Naive B cell (primary cell): Measurements from ENCODE around the gene POLN. TPM values are rescaled to one million over a fixed set of nuclear protein-coding genes. Genes with fewer than 3 reads are reported as not detected.
"Not testable (repeated sequence)": the region's sequence is repeated elsewhere in the genome, so short reads cannot be mapped to it uniquely, and the experiment has no call there.

ENCODE experiments used
- ATAC-seq, 2 donors: fragments of 150-1000 bp; cut with Tn5 transposase; 2 replicates each; pipeline ENCODE4 v1.10.0; 2021; ENCODE audit warnings: low read depth in 2 of 2, mild to moderate bottlenecking in 2 of 2, moderate library complexity in 2 of 2
- DNase-seq: peaks from one replicate; pipeline ENCODE4 v3.0.0; 2022
- H3K27ac Mint-ChIP-seq, 6 donors: one replicate each; pipeline ENCODE4 v1.8.0; 2020 to 2022; ENCODE audit warnings: mild to moderate bottlenecking in 6 of 6, mixed read lengths in 6 of 6, moderate library complexity in 5 of 6, inconsistent platforms in 2 of 6
- H3K27me3 Mint-ChIP-seq, 3 donors: one replicate each; pipeline ENCODE4 v1.8.0; 2021 to 2022; ENCODE audit warnings: mixed read lengths in 3 of 3, mild to moderate bottlenecking in 1 of 3
- H3K36me3 Mint-ChIP-seq, 2 donors: one replicate each; pipeline ENCODE4 v1.8.0; 2020 to 2022; ENCODE audit warnings: mixed read lengths in 2 of 2, inconsistent platforms in 1 of 2, mild to moderate bottlenecking in 1 of 2
- H3K4me1 Mint-ChIP-seq, 3 donors: one replicate each; pipeline ENCODE4 v1.8.0; 2020 to 2022; ENCODE audit warnings: mixed read lengths in 3 of 3, inconsistent platforms in 1 of 3, mild to moderate bottlenecking in 1 of 3, moderate library complexity in 1 of 3
- H3K4me3 Mint-ChIP-seq, 8 donors: one replicate each; pipeline ENCODE4 v1.8.0; 2020 to 2022; ENCODE audit warnings: mild to moderate bottlenecking in 8 of 8, mixed read lengths in 8 of 8, moderate library complexity in 8 of 8, inconsistent platforms in 2 of 8
- H3K9me3 Mint-ChIP-seq, 7 donors: one replicate each; pipeline ENCODE4 v1.8.0; 2020 to 2022; ENCODE audit warnings: mixed read lengths in 7 of 7, mild to moderate bottlenecking in 5 of 7, inconsistent platforms in 2 of 7, moderate library complexity in 1 of 7
- polyA plus RNA-seq, 6 donors: library from polyadenylated mRNA; unstranded; fragments of 300-500 nt; fragmentation: Illumina TruSeq; gene quantifications; one replicate each; pipeline ENCODE4 v1.2.3, GENCODE V29; 2021; ENCODE audit warnings: low read depth in 6 of 6

POLN gene
- polyA plus RNA-seq, 6 donors from 2014 or later, result 0.62 to 0.79 (median 0.71) TPM; not detected in 2

- no peak overlapping the region for H3K4me3 Mint-ChIP-seq
- no peak for ATAC-seq
- peaks cover 3 to 13% (median 6%) of the 10 kb centered on the region in 7 donors for H3K9me3 Mint-ChIP-seq
- H3K27ac Mint-ChIP-seq, result no peak overlapping the region
- H3K4me1 Mint-ChIP-seq, result no peaks in the 10 kb centered on the region
- no peak for DNase-seq
- H3K36me3 Mint-ChIP-seq, result peaks cover 0 to 9% of the 10 kb centered on the region in 2 donors
- no peaks in the 10 kb centered on the region for H3K27me3 Mint-ChIP-seq
These were observed 62.2 kb downstream of the POLN start for GRCh38 chr4:2179717-2180116.

GRCh38 chr4:2178986-2179385 is 62.9 kb downstream of the POLN start:
- no peak for DNase-seq
- no peak for ATAC-seq
- Mint-ChIP-seq H3K9me3 (peaks cover 3 to 13% (median 6%) of the 10 kb centered on the region in 7 donors), H3K4me1 (no peaks in the 10 kb centered on the region), H3K36me3 (peaks cover 0 to 9% of the 10 kb centered on the region in 2 donors), H3K4me3 (no peak overlapping the region), H3K27me3 (no peaks in the 10 kb centered on the region), H3K27ac (no peak overlapping the region)

DNA sequence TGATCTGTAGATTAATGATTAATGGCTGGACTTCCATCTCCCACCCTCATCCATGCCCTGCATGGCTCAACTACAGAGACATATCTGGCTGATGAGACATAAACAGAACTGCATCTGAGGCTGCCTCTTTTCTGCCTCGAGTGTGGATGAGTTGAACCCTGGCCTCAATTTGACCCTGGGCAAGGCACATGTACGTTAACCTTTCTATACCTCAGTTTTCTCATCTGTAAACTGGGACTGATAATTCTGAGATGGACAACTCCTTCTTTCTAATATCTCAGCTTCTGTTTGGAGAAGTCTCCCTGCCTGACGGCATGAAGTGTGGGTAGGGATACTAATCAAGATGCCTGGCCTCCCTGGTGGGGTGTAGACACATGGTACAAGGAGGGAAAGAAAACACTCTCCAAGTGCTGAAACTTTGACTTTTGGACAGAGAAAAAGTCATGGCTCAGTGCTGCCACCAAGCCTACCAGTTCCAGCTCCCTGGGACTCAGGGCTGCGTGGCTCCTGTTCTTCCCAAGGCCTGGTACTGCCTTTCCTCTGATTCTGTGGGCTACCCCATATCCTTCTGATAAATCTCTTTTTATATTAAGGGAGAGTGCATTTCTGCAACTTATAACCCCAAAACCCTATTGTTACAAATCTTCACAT is 64.4 kb downstream of the POLN start:
- Mint-ChIP-seq H3K27ac (no peak overlapping the region), H3K27me3 (no peaks in the 10 kb centered on the region), H3K4me1 (no peaks in the 10 kb centered on the region), H3K4me3 (no peak overlapping the region), H3K9me3 (peaks cover 2 to 8% (median 5%) of the 10 kb centered on the region in 7 donors), H3K36me3 (peaks cover 0 to 9% of the 10 kb centered on the region in 2 donors)
- DNase-seq, result no peak
- ATAC-seq, result no peak

- no peaks in the 10 kb centered on the region for H3K27me3 Mint-ChIP-seq
- DNase-seq (no peak), ATAC-seq (no peak)
- H3K36me3 Mint-ChIP-seq, result no peaks in the 10 kb centered on the region
- no peak overlapping the region for H3K27ac Mint-ChIP-seq
- H3K9me3 Mint-ChIP-seq, result no peaks in the 10 kb centered on the region
- H3K4me1 Mint-ChIP-seq, result no peaks in the 10 kb centered on the region
- H3K4me3 Mint-ChIP-seq, result no peak overlapping the region
These were observed 65.8 kb downstream of the POLN start for GRCh38 chr4:2175990-2176698.

- ATAC-seq (no peak), DNase-seq (no peak)
- H3K27me3 Mint-ChIP-seq, result no peaks in the 10 kb centered on the region
- H3K36me3 Mint-ChIP-seq, result peaks cover 0 to 6% of the 10 kb centered on the region in 2 donors
- no peaks in the 10 kb centered on the region for H3K9me3 Mint-ChIP-seq
- no peak overlapping the region for H3K27ac Mint-ChIP-seq
- H3K4me3 Mint-ChIP-seq, result no peak overlapping the region
- H3K4me1 Mint-ChIP-seq, result no peaks in the 10 kb centered on the region
These were observed 67.9 kb downstream of the POLN start for GRCh38 chr4:2174061-2174460.

- Mint-ChIP-seq H3K27me3 (no peaks in the 10 kb centered on the region), H3K4me1 (no peaks in the 10 kb centered on the region), H3K27ac (peak overlapping the region in 1 of 6 donors; percentile 2), H3K36me3 (peaks cover 0 to 6% of the 10 kb centered on the region in 2 donors), H3K4me3 (no peak overlapping the region), H3K9me3 (no peaks in the 10 kb centered on the region)
- ATAC-seq, result no peak
- DNase-seq, result no peak
These were observed 69.2 kb downstream of the POLN start for GRCh38 chr4:2172627-2173231.

- Mint-ChIP-seq H3K27me3 (no peaks in the 10 kb centered on the region), H3K4me1 (no peaks in the 10 kb centered on the region), H3K36me3 (peaks cover 0 to 6% of the 10 kb centered on the region in 2 donors), H3K27ac (no peak overlapping the region), H3K9me3 (no peaks in the 10 kb centered on the region), H3K4me3 (no peak overlapping the region)
- no peak for ATAC-seq
- no peak for DNase-seq
These were observed 69.8 kb downstream of the POLN start for GRCh38 chr4:2172161-2172560.

DNA sequence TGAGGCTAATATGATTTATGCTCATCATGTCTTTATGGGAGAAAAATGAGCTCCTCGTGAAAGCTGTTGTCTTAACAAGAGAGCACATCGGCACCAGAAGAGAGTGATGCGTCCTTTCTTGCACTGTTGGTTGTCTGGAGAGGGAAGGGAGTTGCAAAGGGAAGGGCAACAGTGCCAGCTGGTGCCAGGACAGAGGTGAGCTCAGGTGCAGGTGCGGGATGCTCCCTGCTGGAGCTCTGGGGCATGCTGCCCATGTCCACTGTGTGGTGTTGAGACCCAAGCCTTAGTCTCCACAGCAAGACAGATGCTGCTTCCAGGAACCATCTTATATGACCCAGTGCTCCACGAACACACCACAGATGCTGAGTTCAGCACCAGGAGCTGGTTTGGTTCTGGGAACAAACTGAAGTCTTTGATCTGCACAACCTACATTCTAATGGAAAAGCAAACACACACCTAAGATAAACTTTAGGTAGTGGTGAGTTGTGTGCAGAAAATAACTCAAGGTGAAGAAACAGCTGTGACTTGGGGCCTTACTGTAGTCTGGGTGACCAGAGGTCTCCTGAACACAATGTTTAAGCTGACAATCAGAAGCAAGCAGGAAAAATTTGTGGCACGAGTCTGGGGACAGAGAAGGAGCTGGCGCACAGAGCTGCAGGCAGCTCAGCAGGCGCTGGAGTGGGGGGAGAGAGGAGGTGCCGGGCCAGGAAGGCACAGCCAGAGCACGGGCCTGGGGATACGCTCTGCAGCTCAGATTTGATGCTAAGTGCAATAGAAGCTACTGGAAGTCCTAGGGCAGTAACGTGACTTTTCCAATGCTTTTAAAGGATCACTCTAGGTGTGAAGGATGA is 73.2 kb downstream of the POLN start:
- H3K4me1 Mint-ChIP-seq, result no peaks in the 10 kb centered on the region
- DNase-seq (no peak), ATAC-seq (no peak)
- H3K36me3 Mint-ChIP-seq, result peaks cover 0 to 15% of the 10 kb centered on the region in 2 donors
- no peak overlapping the region for H3K27ac Mint-ChIP-seq
- H3K4me3 Mint-ChIP-seq, result no peak overlapping the region
- no peaks in the 10 kb centered on the region for H3K9me3 Mint-ChIP-seq
- H3K27me3 Mint-ChIP-seq, result no peaks in the 10 kb centered on the region

DNA sequence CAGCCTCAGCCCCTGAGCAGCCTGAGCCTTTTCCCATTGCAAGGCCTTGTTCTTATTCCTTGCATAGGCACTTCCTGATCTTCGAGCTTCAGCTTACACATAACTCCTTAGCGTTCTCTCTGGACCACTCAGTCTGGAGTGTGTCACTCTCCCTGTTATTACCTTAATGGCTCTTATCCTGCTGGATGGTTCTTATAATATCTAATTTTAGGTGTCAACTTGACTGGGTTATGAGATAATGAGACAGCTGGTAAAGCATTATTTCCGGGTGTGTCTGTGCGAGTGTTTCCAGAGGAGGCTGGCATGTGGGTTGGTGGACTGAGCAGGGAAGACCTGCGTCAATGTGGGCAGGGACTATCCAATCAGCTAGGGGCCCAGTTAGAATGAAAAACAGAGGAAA is 75.7 kb downstream of the POLN start:
- ATAC-seq (no peak), DNase-seq (no peak)
- no peaks in the 10 kb centered on the region for H3K9me3 Mint-ChIP-seq
- peaks cover 0 to 15% of the 10 kb centered on the region in 2 donors for H3K36me3 Mint-ChIP-seq
- no peaks in the 10 kb centered on the region for H3K27me3 Mint-ChIP-seq
- peak overlapping the region in 1 of 6 donors; percentile 34 for H3K27ac Mint-ChIP-seq
- H3K4me3 Mint-ChIP-seq, result no peak overlapping the region
- no peaks in the 10 kb centered on the region for H3K4me1 Mint-ChIP-seq

DNA sequence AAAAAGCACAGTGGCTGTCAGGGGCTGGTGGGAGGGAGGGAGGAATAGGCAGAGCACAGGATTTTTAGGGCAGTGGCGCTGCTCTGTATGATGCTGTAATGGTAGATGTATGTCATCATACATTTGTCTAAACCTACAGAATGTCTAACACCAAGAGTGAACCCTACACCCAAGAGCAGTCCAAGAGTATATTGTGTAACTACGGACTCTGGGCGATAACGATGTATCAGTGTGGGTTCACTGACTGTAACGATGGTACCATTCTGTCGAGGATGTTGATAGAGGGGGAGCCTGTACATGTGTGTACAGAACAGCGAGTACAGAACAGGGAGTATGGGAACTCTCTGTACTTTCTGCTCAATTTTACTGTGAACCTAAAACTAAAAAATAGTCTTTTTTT is 76.5 kb downstream of the POLN start:
- H3K4me3 Mint-ChIP-seq, result no peak overlapping the region
- H3K27me3 Mint-ChIP-seq, result no peaks in the 10 kb centered on the region
- no peak overlapping the region for H3K27ac Mint-ChIP-seq
- ATAC-seq (no peak), DNase-seq (no peak)
- H3K9me3 Mint-ChIP-seq, result no peaks in the 10 kb centered on the region
- peaks cover 0 to 13% of the 10 kb centered on the region in 2 donors for H3K36me3 Mint-ChIP-seq
- H3K4me1 Mint-ChIP-seq, result no peaks in the 10 kb centered on the region

- peak overlapping the region in 1 of 6 donors; percentile 84 for H3K27ac Mint-ChIP-seq
- no peak for ATAC-seq
- no peaks in the 10 kb centered on the region for H3K9me3 Mint-ChIP-seq
These were observed 78.6 kb downstream of the POLN start for GRCh38 chr4:2163311-2163821.

DNA sequence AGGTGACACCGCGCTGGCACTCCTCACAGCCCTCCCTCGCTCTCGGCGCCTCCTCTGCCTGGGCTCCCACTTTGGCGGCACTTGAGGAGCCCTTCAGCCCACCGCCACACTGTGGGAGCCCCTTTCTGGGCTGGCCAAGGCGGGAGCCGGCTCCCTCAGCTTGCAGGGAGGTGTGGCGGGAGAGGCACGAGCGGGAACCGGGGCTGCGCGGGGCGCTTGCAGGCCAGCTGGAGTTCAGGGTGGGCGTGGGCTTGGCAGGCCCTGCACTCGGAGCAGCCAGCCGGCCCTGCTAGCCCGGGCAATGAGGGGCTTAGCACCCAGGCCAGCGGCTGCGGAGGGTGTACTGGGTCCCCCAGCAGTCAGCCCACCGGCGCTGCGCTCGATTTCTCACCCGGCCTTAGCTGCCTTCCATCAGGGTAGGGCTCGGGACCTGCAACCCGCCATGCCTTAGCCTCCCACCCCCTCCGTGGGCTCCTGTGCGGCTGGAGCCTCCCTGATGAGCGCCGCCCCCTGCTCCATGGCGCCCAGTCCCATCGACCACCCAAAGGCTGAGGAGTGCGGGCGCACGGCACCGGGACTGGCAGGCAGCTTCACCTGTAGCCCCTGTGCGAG is 80.7 kb downstream of the POLN start:
- not testable (repeated sequence) for ATAC-seq, H3K27ac Mint-ChIP-seq, H3K27me3 Mint-ChIP-seq, H3K4me1 Mint-ChIP-seq, H3K9me3 Mint-ChIP-seq, DNase-seq, H3K36me3 Mint-ChIP-seq, H3K4me3 Mint-ChIP-seq

More at GRCh38 chr4:2163311-2163821, 78.6 kb downstream of the POLN start:
- DNase-seq, result no peak
- Mint-ChIP-seq H3K4me1 (no peaks in the 10 kb centered on the region), H3K4me3 (no peak overlapping the region), H3K36me3 (peaks cover 0 to 9% of the 10 kb centered on the region in 2 donors), H3K27me3 (no peaks in the 10 kb centered on the region)

- Mint-ChIP-seq H3K9me3 (peaks cover 0 to 5% (median 0%) of the 10 kb centered on the region in 7 donors), H3K36me3 (peaks cover 0 to 6% of the 10 kb centered on the region in 2 donors), H3K4me3 (no peak overlapping the region), H3K27ac (peak overlapping the region in 1 of 6 donors; percentile 20), H3K4me1 (no peaks in the 10 kb centered on the region), H3K27me3 (no peaks in the 10 kb centered on the region)
- no peak for ATAC-seq
- DNase-seq, result no peak
These were observed 82.0 kb downstream of the POLN start for GRCh38 chr4:2159931-2160330.
